GM12878 (cell line): ENCODE measurements around the gene SOCS1. TPM values are rescaled to one million over a fixed set of nuclear protein-coding genes. Genes with fewer than 3 reads are reported as not detected.

ENCODE experiments used
- ATAC-seq: fragments of 200-7000 bp; cut with Tn5 transposase; 3 replicates; pipeline ENCODE4 v1.9.1; 2020; ENCODE audit warnings: mild to moderate bottlenecking, moderate library complexity
- BruUV-seq: library from RNA; stranded (reverse); fragments of 400-500 nt; replicated peaks from 2 replicates; lab custom pipeline; 2021; lab: Mats Ljungman, UMichigan
- CTCF ChIA-PET: fragments of 300-600 bp; sonication (Branson Sonifier 250); formaldehyde crosslinking; extraction: SDS; loops from one replicate; lab custom pipeline; 2021; ENCODE audit warnings: inconsistent platforms; lab: Yijun Ruan, JAX
- POLR2A ChIA-PET: fragments of 350-600 bp; formaldehyde crosslinking; extraction: SDS; loops from one replicate; lab custom pipeline; 2021; ENCODE audit warnings: inconsistent platforms; lab: Charles Lee
- RAD21 ChIA-PET: fragments of 300-600 bp; sonication (Branson Sonifier 250); formaldehyde crosslinking; loops from one replicate; lab custom pipeline; 2023; ENCODE audit warnings: antibody characterized with exemption; ENCODE audit not compliant: unreplicated experiment; lab: Charles Lee
- SMC1A ChIA-PET: fragments of 300-600 bp; sonication (Branson Sonifier 250); formaldehyde crosslinking; loops from one replicate; lab custom pipeline; 2023; ENCODE audit not compliant: unreplicated experiment, uncharacterized antibody; lab: Charles Lee
- DNase-seq: peaks from one replicate; pipeline ENCODE4 v3.0.0-alpha.2; 2011; ENCODE audit warnings: low read depth, low spot score
- FAIRE-seq: peaks from 3 replicates; lab custom pipeline; 2011; peaks lifted over from hg19 to GRCh38; lab: Jason Lieb, UNC
- H2AFZ ChIP-seq: 2 replicates; pipeline ENCODE4 v1.6.0; 2011; ENCODE audit warnings: low read depth, low read length, control low read depth; ENCODE audit not compliant: control insufficient read depth
- H3K27ac ChIP-seq: 2 replicates; pipeline ENCODE4 v1.5.1; 2011; ENCODE audit warnings: control low read depth; ENCODE audit not compliant: control insufficient read depth, insufficient read depth
- H3K27me3 ChIP-seq, 2 experiments: replicated peaks in 1 of 2; 2 replicates each; pipeline versions ENCODE4 v1.6.0 to v1.6.1; 2011; ENCODE audit warnings: low read length in 1 of 2; ENCODE audit not compliant: control insufficient read depth in 2 of 2, insufficient read depth in 2 of 2
- H3K36me3 ChIP-seq, 2 experiments: 2 replicates each; pipeline ENCODE4 v1.5.1; 2011; ENCODE audit warnings: low read length in 1 of 2; ENCODE audit not compliant: control insufficient read depth in 2 of 2, insufficient read depth in 2 of 2
- H3K4me1 ChIP-seq: 2 replicates; pipeline ENCODE4 v1.6.1; 2011; ENCODE audit warnings: mild to moderate bottlenecking, low read length, moderate library complexity, mixed read lengths; ENCODE audit not compliant: control insufficient read depth, insufficient read depth
- H3K4me2 ChIP-seq: 2 replicates; pipeline ENCODE4 v1.6.0; 2011; ENCODE audit warnings: control low read depth; ENCODE audit not compliant: control insufficient read depth, insufficient read depth
- H3K4me3 ChIP-seq: fragments of 200-600 bp; sonication (generic); 2 replicates; pipeline ENCODE4 v1.5.1; 2016
- H3K79me2 ChIP-seq: 2 replicates; pipeline ENCODE4 v1.6.0; 2011; ENCODE audit warnings: low read length; ENCODE audit not compliant: control insufficient read depth, insufficient read depth
- H3K9ac ChIP-seq: 2 replicates; pipeline ENCODE4 v1.8.0; 2011; ENCODE audit warnings: low read length, control low read depth, mixed read lengths; ENCODE audit not compliant: control insufficient read depth, insufficient read depth
- H3K9me3 ChIP-seq: replicated peaks from 3 replicates; pipeline ENCODE4 v1.5.1; 2011; ENCODE audit warnings: mild to moderate bottlenecking, low read length; ENCODE audit not compliant: control insufficient read depth, insufficient read depth
- H4K20me1 ChIP-seq: 2 replicates; pipeline ENCODE4 v1.6.0; 2011; ENCODE audit not compliant: control insufficient read depth, insufficient read depth
- CBFB ChIP-seq: IDR thresholded peaks from 2 replicates; pipeline ENCODE4 v1.6.1; 2016; ENCODE audit warnings: antibody characterized with exemption, low read depth
- CBX3 ChIP-seq: fragments of 200-600 bp; sonication (generic); IDR thresholded peaks from 2 replicates; pipeline ENCODE4 v1.6.1; 2016; ENCODE audit warnings: low read depth, borderline replicate concordance
- CHD4 ChIP-seq: fragments of 200-600 bp; sonication (generic); IDR thresholded peaks from 2 replicates; pipeline ENCODE4 v1.6.1; 2016; ENCODE audit warnings: mild to moderate bottlenecking
- CREB1 ChIP-seq: IDR thresholded peaks from 2 replicates; pipeline ENCODE4 v1.6.1; 2012; ENCODE audit warnings: low read depth, mild to moderate bottlenecking, inconsistent platforms
- E2F4 ChIP-seq: IDR thresholded peaks from 2 replicates; pipeline ENCODE4 v1.6.1; 2012; ENCODE audit warnings: low read depth, low read length, improper control_type of control experiment
- ESRRA ChIP-seq: IDR thresholded peaks from 2 replicates; pipeline ENCODE4 v1.6.1; 2012; ENCODE audit warnings: mild to moderate bottlenecking, low read length, improper control_type of control experiment
- GABPA ChIP-seq: IDR thresholded peaks from 2 replicates; pipeline ENCODE4 v1.6.1; 2014; ENCODE audit warnings: antibody characterized with exemption, low read depth, mild to moderate bottlenecking, inconsistent platforms
- IKZF2 ChIP-seq, 2 experiments: fragments of 450-650 bp; IDR thresholded peaks; 2 replicates each; pipeline ENCODE4 v1.6.1; 2017; ENCODE audit warnings: mild to moderate bottlenecking in 2 of 2, moderate library complexity in 2 of 2
- KDM1A ChIP-seq: fragments of 200-600 bp; sonication (generic); IDR thresholded peaks from 2 replicates; pipeline ENCODE4 v1.6.1; 2016; ENCODE audit warnings: borderline replicate concordance
- KLF5 ChIP-seq: fragments of 450-650 bp; IDR thresholded peaks from 2 replicates; pipeline ENCODE4 v1.6.1; 2014; ENCODE audit warnings: mild to moderate bottlenecking; ENCODE audit not compliant: partially characterized antibody
- MEF2A ChIP-seq: IDR thresholded peaks from 2 replicates; pipeline ENCODE4 v1.6.1; 2011; ENCODE audit warnings: low read depth, mild to moderate bottlenecking, low read length, moderate library complexity; ENCODE audit not compliant: insufficient read depth
- MTA3 ChIP-seq: IDR thresholded peaks from 2 replicates; pipeline ENCODE4 v1.6.1; 2012; ENCODE audit warnings: low read length, inconsistent platforms, borderline replicate concordance
- NFYA ChIP-seq: IDR thresholded peaks from 2 replicates; pipeline ENCODE4 v1.6.1; 2011; ENCODE audit warnings: low read depth, mild to moderate bottlenecking, low read length, improper control_type of control experiment, borderline replicate concordance
- POLR2AphosphoS5 ChIP-seq: IDR thresholded peaks from 2 replicates; pipeline ENCODE4 v1.6.1; 2011; ENCODE audit warnings: mild to moderate bottlenecking, low read length, inconsistent platforms
- RELB ChIP-seq: fragments of 450-650 bp; IDR thresholded peaks from 2 replicates; pipeline ENCODE4 v1.6.1; 2017; ENCODE audit warnings: low read depth, mild to moderate bottlenecking, moderate library complexity
- SREBF1 ChIP-seq: IDR thresholded peaks from 2 replicates; pipeline ENCODE4 v1.6.1; 2012; ENCODE audit warnings: mild to moderate bottlenecking, low read length
- STAT3 ChIP-seq: IDR thresholded peaks from 2 replicates; pipeline ENCODE4 v1.6.1; 2011; ENCODE audit warnings: low read depth, low read length, improper control_type of control experiment
- TAF1 ChIP-seq: IDR thresholded peaks from 2 replicates; pipeline ENCODE4 v1.6.1; 2011; ENCODE audit warnings: mild to moderate bottlenecking, low read depth, low read length, borderline replicate concordance
- TCF12 ChIP-seq: IDR thresholded peaks from 2 replicates; pipeline ENCODE4 v1.6.1; 2011; ENCODE audit warnings: low read depth, mild to moderate bottlenecking, low read length
- ZNF217 ChIP-seq: fragments of 450-650 bp; IDR thresholded peaks from 2 replicates; pipeline ENCODE4 v1.6.1; 2017; ENCODE audit warnings: antibody characterized with exemption, mild to moderate bottlenecking
- WGBS: methylation state at CpG from one replicate; pipeline ENCODE4 v1.1.6; 2016; ENCODE audit warnings: low lambda C conversion rate; ENCODE audit not compliant: insufficient replicate concordance, insufficient coverage; ENCODE audit errors: missing lambda C conversion rate; 5-methylcytosine and 5-hydroxymethylcytosine counted together
- in situ Hi-C: fragments of 300-500 bp; cut with MboI; formaldehyde crosslinking; loops from 9 replicates; pipeline ENCODE4 v1.14.3; 2018; ENCODE audit warnings: mixed read lengths
- intact Hi-C: fragments of 100-400 bp; cut with micrococcal nuclease; formaldehyde crosslinking; loops from one replicate; pipeline ENCODE4 v1.14.2; 2022; ENCODE audit not compliant: unreplicated experiment
- polyA plus RNA-seq, 11 experiments: library from polyadenylated mRNA; depleted of rRNA in 4 of 11; unstranded in 6 of 11; stranded (reverse) in 5 of 11; fragments of >200 nt; fragmentation: Nextera tagmentation in 4 of 11; fragmentation: Illumina TruSeq in 1 of 11; extraction: Ambion mirVana in 4 of 11; extraction: Trizol in 1 of 11; gene quantifications; 1 replicate in 1 of 11; 2 replicates in 10 of 11; pipeline versions ENCODE4 v1.2.1 to v1.2.3, GENCODE V29; 2011 to 2016; ENCODE audit warnings: inconsistent platforms in 2 of 11, missing spikeins in 2 of 11, low read depth in 1 of 11
- total RNA-seq, 4 experiments: library from RNA; depleted of rRNA in 3 of 4; stranded (reverse); fragments of >200 nt in 3 of 4; fragmentation: Illumina TruSeq in 1 of 4; extraction: Trizol in 1 of 4; gene quantifications; 2 replicates each; pipeline versions ENCODE4 v1.2.1 to v1.2.3, GENCODE V29; 2013 to 2021

Gene SOCS1
- total and polyA plus RNA-seq, 10 of the 15 experiments (the other 5 are each of a cell fraction or from before 2014, with no cell fraction given): 0.42 to 39.8 (median 11.2) TPM

- no peak overlapping the region for H3K9ac ChIP-seq
- in situ Hi-C loops (no loop called here), intact Hi-C loops (no loop called here)
- no peaks in the 10 kb centered on the region for H4K20me1 ChIP-seq
- H3K27ac ChIP-seq: no peak overlapping the region
- no peak overlapping the region for H3K4me2 ChIP-seq
- RAD21 ChIA-PET: no interaction called here
- CTCF ChIA-PET: no interaction called here
- 78% methylated on average over 5 of the region's 5 CpGs for WGBS
- H3K36me3 ChIP-seq: no peaks in the 10 kb centered on the region
- POLR2A ChIA-PET: no interaction called here
- BruUV-seq: no TSS peak
- DNase-seq (no peak), ATAC-seq (no peak), FAIRE-seq (no peak)
- peaks cover 11% of the 10 kb centered on the region for H3K4me1 ChIP-seq
- no peaks in the 10 kb centered on the region for H3K27me3 ChIP-seq
- no peak overlapping the region for H3K4me3 ChIP-seq
- H3K79me2 ChIP-seq: no peaks in the 10 kb centered on the region
- TF ChIP-seq E2F4: no peak
- TF ChIP-seq KDM1A: no peak
- TF ChIP-seq ESRRA: no peak
- no peak for TF ChIP-seq RELB
- TF ChIP-seq TCF12: no peak
- TF ChIP-seq ZNF217: no peak
- no peak for TF ChIP-seq MEF2A
- TF ChIP-seq TAF1: no peak
- TF ChIP-seq KLF5: no peak
- TF ChIP-seq MTA3: no peak
- no peak for TF ChIP-seq CREB1
- TF ChIP-seq CBX3: no peak
- no peak for TF ChIP-seq POLR2AphosphoS5
- TF ChIP-seq GABPA: no peak
- TF ChIP-seq CHD4: no peak
- TF ChIP-seq STAT3: no peak
- TF ChIP-seq SREBF1: no peak
- TF ChIP-seq IKZF2 (IDR thresholded peaks at IDR 0.05): no peak
- no peak for TF ChIP-seq CBFB
- no peak for TF ChIP-seq NFYA
- H2AFZ ChIP-seq: no peak overlapping the region
- no peaks in the 10 kb centered on the region; the same call in 2 of the 3 replicates for H3K9me3 ChIP-seq
- SMC1A ChIA-PET: no interaction called here
These were observed 14.4 kb downstream of the SOCS1 start for GRCh38 chr16:11241480-11242204.
